Omental fat pad (tissue), 4 donors: ENCODE results near the gene PDE3A. TPM values are rescaled to one million over a fixed set of nuclear protein-coding genes. Genes with fewer than 3 reads are reported as not detected.
A peak's percentile ranks its signal among the peaks of the same experiment; 100 is the strongest.

Experiments used
- ATAC-seq: fragments of 150-250 bp; one replicate; pipeline ENCODE4 v1.9.1; 2016; ENCODE audit warnings: mild to moderate bottlenecking, moderate library complexity; ENCODE audit not compliant: low FRiP score
- DNase-seq: peaks from one replicate; pipeline ENCODE4 v3.0.0-alpha.2; 2019; ENCODE audit warnings: low spot score
- CTCF ChIP-seq, 3 donors: fragments of 450-650 bp; IDR thresholded peaks; one replicate each; pipeline ENCODE4 v1.5.1; 2016 to 2017; ENCODE audit warnings: antibody characterized with exemption in 3 of 3, mild to moderate bottlenecking in 3 of 3, moderate library complexity in 2 of 3
- total RNA-seq, 4 donors: library from RNA; depleted of rRNA; stranded (reverse); fragments of >200 nt; gene quantifications; one replicate each; pipeline ENCODE4 v1.1.0, GENCODE V29; 2016

The PDE3A gene
- total RNA-seq, 4 donors from 2014 or later, result 10.9 to 18.6 (median 13.7) TPM

DNA sequence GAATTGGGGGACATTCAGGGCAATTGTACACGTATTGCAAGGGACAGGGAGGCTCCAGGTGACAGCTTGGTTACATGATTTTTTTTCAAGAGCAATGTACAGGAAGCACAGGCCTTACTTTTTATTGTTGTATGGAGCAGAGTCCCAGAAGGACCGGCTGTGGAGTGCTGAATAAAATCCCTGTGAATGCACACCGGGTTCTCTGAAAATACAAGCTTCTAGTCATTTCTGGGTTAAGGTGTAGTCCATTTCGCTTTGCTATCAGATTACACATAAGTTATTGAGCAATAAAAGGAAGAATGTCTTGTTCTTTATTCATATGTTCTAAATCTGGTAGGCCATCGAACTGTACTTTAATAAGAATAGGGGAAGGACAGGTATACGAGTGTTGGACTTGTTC is 52.2 kb downstream of the PDE3A start:
- ATAC-seq (no peak), DNase-seq (no peak)
- no peak for TF ChIP-seq CTCF (IDR thresholded peaks at IDR 0.05)

DNA sequence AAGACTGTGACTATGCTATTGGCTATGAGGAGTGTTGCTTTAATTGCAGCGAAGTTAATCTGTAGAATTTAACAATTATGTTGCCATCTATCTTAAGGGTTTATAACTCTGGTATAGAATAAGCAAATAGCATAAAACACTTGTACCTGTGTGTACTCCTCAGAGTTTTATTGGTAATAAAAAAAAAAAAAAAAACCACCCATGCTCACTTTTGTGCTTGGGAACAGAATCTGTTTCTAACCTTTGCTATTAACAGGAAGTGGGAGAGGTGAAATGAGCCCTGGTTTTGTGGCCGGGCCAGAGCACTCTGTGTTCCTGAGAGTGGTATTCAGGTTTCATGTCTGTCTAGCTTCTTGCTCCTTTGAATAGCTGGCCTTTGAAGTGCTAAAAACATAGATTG is 53.1 kb downstream of the PDE3A start:
- no peak for TF ChIP-seq CTCF (IDR thresholded peaks at IDR 0.05)
- DNase-seq (no peak), ATAC-seq (no peak)

- no peak for ATAC-seq
- no peak for TF ChIP-seq CTCF (IDR thresholded peaks at IDR 0.05)
- no peak for DNase-seq
These were observed 55.2 kb downstream of the PDE3A start for GRCh38 chr12:20423557-20423956.

DNA sequence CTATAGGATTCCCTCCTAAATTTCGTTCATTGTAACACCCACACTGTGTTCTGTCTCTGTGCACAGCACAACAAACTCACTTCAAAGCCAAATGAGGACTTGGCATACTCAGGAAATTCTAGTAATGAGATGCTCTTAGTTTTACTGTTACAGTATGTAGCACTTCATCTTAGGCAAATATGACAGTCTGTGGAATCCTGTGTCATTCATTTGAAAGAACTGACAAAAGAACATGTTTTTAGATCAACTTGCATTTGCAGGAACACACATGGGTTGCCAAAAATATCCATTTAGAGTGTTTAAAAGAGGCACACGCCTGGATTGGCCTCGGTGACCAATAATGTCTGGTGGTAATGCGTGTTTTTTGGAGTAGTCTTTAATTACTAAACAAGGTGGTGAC is 56.5 kb downstream of the PDE3A start:
- no peak for TF ChIP-seq CTCF (IDR thresholded peaks at IDR 0.05)
- ATAC-seq (no peak), DNase-seq (no peak)

DNA sequence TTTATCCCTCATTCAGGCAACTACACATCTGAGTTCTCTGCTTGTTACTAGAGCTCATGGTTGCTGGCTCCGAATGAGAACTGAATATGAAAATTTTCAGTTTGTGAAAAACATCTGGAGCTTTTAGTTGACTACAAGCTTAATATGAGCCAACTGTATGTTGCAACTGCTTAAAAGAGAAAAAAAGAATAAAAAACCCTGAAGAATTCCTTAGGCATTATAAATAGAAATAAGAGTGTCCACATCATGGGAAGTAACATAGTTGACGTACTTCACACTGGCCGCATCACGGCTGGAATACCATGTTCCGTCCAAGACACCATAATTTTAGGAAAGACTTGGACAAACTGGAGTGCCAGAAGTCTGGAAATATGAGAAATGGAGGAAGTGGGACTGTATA is 57.9 kb downstream of the PDE3A start:
- no peak for DNase-seq
- ATAC-seq, result peak; percentile 78
- no peak for TF ChIP-seq CTCF (IDR thresholded peaks at IDR 0.05)

- DNase-seq, result no peak
- no peak for TF ChIP-seq CTCF (IDR thresholded peaks at IDR 0.05)
- ATAC-seq, result no peak
These were observed 58.6 kb downstream of the PDE3A start for GRCh38 chr12:20426957-20427356.

GRCh38 chr12:20429852-20430251 is 61.5 kb downstream of the PDE3A start:
- TF ChIP-seq CTCF (IDR thresholded peaks at IDR 0.05), result no peak
- DNase-seq (no peak), ATAC-seq (no peak)
